Measurements from ENCODE around the gene LAMA5.

The LAMA5 gene

DNA sequence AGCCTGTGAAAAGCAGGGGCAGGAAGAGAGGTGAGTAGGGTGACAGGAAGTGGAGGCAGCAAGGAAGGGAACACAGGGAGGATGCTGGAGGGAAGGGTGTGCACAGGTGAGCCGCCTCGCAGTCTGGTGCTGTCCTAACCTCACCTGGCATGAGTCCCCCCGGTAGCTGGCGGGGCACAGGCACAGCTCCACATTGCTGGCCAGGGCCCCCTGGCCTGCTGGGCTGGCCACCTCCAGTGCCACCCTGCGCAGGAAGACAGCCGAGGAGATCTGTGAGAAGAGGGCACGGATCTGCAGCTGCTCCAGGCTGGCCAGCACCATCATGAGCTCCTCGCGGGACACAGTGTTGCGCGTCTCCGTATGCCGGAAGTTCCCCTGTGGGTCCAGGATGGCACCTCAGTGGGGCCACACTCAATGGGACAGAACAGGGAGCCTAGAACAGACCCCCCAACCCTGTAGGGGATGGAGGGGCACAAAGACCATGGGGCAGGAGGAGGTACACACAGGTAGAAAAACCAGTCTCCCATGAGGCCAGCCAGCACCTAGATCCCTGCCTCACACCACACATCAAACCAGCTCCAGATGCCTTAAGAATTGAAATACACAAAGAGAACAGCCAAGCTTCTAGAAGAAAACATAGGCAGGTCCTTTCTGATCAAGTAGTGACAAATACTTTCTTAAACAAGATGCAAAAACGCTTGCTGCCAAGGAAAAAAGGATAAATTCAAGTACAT is 41.8 kb downstream of the LAMA5 start:
- DNase-seq: no peak

DNA sequence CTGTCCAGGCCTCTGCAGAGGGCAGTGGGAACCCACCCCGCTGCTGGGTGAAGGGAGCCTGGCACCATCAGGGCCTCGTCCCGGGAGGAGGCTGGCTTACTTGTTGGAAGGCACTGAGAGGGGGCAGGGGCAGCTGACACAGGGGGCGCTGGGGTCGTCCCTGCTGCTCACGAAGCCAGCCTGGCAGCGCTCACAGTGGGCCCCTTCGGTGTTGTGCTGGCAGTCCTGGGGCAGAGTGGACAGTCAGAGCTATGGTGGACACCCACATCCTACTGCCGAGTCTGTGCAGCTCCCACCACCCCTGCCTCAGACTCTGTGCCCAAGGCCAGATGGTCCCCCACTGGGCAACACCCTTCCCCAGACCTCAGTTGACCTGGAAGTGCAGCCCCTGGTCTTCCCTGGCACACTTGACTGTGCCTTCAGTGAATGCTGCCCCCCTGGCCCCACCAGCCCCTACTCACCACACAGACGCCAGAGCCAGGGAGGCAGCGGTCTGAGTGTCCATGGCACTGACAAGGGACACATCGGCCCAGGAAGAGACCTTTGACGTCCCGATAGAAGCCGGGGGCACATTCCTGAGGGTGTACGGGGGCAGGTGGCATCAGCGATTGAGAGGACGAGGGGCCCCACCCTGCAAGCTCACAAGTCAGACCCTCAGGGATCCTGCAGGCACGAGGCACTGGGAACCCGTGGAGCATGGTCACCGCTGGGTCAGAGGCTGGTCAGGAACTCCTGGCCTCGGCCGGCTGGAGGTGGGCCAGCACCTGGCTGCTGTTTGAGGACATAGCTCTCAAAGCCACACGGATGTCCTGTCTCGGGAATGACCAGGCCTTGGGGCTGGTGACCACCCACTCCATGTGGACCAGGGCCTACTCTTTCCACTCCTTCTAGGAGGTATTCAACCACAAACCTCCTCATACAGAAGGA is 42.9 kb downstream of the LAMA5 start:
- DNase-seq: no peak

DNA sequence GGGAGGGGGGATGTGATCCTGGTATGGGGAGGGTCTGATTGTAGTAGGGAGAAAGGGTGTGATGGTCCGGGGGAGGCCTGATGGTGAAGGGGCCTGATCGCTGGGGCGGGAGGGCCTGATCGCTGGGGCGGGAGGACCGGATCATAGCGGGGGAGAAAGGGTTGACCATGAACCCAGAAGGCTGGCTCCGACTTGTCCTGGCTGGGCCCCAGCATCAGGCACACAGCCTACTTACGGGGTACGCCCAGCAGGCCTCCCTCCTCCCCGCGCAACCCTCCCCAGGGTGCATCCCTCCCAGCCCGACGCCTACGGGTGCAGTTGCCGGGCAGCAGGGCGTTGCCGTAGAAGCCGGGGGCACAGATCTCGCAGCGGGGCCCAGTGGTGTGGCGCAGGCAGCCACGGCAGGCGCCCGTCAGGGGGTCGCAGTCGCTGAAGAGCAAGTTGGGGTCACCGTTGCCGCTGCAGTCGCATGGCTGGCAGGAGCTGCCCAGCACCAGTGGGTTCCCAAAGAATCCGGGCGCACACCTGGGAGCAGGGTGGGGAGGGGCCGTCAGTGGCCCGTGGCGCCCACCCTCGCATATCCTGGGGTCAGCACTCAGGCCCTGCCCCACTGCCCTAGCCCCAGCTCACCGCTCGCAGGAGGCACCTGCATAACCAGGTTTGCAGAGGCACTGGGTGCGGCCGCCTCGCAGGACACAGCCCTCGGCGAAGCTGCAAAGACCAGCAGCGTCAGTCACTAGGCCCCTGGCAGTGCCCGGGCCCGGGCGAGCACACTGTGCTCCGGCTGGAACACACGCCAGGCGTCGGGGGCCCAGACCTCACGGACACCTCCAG is 43.7 kb downstream of the LAMA5 start:
- no peak for DNase-seq

DNA sequence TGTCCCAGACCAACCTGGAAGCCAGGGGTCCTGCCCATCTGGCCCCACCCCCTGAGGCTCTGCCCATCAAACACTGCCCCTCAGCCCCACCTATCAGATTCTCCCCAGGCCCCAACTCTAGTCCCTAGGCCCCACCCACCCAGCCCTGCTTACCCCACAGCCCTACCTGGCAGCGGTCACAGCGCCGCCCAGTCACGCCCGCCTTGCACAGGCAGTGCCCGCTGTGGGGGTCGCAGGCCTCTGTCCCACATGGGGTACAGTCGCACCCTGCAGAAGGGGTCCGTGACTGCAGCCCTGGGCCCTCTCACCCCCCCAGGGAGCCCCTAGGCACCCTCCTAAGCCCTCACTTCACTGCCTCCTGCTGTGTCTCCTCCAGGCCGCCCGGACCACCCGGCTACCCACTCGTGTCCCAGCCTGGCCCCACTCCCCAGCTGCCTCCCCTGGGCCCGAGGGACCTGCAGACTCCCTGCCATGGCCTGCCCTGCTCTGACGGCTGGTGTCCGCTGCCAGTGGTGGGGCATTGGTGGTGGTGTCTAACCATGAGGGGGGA is 44.5 kb downstream of the LAMA5 start:
- DNase-seq: no peak

DNA sequence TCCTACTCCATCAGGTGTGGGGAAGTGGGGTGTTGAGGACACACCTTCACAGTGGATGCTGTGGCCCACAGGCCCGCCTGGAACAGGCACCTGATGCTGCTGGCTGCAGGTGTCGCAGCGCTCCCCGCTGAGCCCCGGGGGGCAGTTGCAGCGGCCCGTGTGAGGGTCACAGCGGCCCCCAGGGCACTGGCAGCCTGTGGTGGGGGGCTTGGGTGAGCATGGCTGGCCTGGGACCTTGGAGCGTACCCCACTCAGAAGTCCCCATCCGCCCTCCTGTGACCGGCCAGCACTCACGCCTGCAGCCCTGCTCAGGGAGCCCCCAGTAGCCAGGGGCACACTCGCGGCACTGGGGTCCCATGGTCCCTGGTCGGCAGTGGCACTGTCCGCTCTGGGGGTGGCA is 45.1 kb downstream of the LAMA5 start:
- no peak for DNase-seq

DNA sequence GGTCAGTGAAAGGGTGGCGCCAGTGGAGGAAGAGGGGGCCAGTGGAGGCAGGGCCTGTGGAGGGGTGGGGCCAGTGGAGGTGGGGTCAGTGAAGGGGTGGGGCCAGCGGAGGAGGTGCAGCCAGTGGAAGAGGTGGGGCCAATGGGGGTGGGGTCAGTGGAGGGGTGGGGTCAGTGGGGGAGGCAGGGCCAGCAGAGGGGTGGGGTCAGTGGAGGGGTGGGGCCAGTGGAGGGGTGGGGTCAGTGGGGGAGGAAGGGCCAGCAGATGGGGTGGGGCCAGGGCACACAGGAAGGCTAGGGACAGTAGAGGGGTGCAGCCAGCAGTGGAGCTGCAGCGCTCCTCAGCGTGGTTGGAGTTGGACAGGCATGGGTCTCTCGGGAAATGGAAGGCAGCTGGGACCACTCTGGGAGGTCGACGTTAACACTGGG is 45.6 kb downstream of the LAMA5 start:
- DNase-seq: peak; percentile 58

DNA sequence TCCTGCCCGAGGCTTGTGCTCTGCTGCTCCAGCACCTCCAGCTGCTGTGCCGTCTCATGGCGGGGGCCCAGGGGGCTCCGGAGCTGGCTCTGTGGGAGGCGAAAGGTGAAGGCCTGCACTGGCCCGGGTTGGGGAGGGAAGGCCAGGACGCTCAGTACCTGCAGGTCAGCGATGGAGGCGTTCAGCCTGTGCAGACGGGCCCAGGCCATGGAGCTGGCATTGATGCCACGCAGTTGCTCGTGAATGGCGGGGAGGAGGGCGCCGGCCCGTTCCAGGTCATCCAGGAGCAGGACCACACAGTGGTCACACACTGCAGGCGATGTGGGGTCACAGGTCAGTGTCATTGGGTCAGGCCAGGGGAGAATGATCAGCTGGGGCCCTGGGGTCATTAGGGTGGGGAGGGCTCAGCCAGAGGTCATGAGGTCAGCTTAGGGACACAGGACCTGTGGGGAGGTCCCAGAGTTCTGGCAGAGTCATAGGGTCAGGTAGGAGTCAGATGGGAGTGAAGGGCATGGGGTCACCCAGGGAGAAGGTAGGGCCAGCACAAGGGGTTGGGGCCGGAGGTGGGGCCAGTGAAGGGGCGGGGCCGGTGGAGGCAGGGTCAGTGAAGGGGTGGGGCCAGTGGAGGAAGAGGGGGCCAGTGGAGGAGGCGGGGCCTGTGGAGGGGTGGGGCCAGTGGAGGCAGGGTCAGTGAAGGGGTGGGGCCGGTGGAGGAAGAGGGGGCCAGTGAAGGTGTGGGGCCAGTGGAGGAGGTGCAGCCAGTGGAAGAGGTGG is 46.3 kb downstream of the LAMA5 start:
- DNase-seq: peak; percentile 52

DNA sequence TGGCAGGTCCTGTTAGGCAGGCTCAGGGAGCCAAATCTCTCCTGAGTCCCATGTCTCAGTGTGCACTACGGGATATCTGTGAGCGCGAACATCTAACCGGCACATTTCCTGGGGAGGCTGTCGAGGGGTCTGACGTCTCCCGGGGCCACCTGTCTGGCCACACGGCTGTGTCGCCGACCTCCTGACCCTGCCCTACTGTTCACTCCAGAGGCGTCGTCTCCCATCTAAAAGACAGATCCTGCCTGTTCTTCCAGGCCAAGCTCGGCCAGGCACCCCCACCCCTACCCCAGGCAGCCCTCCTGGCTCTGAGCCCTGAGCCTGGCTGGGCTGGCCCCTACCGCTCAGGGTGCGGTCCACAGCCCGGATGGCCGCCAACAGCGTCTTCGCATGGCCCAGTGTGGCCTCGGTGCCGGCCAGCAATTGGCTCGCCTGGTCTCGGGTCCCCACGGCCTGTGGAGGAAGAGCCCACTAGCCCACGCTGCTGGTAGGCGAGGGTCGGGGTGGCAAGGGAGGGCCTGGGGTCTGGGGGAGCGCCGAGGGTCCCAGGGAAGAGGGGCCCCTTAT is 47.7 kb downstream of the LAMA5 start:
- DNase-seq: no peak

DNA sequence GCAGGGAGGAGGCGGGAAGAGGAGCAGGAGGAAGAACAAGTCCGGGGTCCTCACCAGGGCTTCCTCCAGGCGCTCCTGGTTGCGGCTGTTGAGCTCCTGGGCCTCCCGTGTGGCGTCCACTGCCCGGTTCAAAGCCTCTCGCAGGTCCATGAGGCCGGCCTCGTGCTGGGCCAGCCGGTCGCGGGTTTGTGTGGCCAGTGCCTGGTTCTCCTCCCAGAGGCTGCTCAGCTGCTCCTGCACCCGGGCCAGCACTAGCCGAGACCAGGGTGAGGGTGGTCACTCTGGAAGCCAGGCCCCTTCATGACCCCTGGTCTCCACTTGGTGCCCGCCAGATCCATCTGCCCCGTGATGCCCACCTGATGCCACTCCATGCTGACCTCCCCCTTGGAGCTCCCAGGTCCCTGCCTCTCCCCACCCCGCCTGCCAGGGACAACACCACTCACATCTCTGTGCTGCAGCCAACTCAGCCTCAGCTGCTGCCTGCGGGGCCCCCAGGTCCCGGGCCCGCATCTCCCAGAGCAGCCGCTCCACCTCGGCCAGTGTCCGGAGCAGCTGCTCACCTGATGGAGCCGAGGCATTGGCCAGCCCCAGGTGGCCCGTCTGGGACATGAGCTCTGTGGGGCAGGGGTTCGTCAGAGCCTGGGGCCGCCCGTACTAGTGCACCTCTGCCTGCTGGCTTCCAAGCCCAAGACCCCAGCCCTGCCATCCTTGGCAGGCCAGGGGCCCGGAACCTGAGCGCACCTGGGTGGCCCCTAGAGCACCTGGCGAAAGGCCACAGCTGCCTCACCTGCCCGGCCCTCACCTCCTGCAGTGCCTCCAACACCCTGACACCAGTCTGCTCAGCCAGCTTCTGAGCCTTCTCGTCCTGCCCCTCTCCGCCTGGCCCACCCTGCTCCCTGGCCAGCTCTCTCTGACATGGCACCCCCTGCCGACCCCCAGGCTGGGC is 48.4 kb downstream of the LAMA5 start:
- DNase-seq: no peak

DNA sequence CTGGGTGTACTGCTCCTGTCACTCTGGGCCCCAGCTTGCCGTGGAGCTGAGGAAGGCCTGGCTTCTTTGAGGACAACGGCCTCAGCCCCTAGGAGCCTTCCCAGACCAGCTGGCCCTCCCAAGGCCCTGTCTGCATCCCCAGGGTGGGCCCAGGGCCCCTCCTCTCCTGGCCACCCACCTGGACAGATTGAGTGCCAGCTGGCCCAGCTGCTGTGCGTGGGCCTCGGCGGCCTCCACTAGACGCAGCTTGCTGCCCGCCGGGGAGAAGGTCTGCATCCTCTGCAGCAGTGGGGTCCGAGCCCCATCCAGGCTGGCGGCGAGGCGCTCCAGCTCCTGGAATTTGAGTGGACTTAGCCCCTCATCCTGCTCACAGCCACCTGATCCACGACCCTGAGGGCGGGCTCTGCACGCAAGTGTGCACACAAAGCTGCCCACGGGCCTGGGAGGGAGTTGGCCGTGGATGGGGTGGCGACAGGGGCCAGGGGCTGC is 49.9 kb downstream of the LAMA5 start:
- DNase-seq: no peak

DNA sequence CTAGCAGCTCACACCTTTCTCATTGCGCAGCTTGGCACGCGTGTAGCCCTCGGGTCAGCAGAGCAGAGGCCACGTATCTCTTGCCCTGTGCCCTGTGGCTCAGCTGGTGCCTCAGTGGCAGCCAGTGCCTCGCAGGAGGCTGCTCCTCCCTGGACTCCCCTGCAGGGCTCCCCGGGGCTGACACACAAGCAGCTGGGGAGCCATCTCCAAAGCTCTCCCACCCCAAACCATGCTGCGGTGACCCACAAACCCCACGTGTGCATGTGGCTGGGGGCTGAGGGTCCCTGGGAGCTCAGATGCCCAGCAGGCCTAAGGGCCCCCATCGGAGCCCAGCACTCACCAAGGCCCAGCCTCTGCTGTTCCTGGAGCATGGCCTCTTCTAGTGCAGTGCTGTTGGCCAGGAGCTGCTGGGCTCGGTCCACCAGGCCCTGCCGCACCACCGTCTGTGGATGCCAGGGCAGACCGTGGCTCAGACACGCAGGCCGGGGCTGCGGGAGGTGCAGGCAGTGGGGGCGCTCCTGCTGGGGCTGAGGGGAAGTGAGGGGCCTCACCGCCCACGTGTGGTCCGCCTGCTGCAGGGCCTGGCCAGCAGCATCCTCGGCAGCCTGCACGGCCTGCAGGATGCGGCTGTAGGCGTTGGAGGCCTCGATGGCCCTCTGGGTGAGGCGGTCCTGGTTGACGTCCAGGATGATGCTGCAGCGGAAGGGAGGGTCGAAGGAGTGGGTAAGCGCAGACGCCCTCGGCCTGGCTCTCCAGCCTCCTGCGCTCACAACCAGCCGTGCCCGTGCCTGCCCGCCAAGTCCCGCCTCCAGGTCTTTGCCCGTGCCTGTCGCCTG is 50.6 kb downstream of the LAMA5 start:
- DNase-seq: no peak

DNA sequence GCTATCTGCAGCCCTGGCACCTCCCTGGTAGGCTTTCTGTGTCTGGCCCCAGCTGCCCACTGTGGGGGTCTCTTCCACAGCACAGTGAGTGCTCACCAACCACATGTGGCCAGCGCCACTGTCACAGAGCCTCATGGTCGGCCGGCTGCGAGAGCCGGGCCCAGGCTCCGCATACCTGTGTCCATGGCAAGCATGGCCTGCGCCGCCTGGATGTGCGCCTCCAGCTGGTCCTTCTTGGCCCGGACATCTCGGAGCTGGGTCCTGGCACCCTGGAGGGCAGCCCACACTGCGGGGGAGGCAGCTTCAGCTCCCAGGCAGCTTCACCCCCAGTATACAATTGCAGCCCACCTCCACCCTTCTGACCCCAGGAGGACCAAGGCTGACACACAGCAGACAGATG is 51.3 kb downstream of the LAMA5 start:
- no peak for DNase-seq

DNA sequence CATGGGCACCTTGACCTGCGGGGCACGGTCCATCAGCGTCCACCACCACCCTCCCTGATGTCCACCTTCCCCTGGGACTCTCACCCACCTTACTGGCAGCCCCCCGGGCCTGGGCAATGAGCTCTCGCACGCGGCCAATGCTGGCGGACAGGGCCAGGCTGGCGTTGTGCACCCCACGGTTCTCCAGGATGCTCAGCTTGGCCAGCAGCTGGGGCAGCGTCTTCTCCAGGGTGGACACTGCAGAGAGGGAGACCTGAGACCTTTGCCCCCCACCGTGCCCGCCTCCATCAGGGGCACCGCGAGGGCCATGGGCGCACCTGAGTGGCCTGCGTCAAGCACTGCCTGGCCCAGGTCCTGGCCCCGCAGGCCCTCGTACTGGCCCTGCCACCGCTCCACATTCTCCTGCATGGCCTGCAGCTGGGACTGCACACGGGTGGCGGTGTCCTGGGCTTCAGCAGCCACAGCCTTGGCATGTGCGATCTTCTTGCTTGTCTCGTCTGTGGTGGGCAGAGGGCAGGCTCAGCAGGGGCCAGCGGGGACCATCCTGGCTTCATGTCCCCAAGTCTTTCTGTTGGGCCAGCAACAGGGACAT is 52.3 kb downstream of the LAMA5 start:
- DNase-seq: no peak

DNA sequence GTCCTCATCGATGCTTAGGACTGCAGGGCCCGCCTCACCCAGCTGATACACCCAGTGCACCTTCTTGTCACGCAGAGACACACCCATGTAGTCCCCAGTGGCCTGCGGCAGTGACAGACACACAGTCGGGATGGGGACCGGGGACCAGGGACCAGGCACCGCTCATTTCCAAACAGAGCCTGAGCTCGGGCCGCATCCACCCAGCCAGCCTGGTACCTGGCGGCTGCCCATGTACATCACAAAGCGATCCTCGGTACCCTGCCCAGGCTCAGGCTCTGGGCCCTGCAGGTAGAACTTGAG is 52.8 kb downstream of the LAMA5 start:
- no peak for DNase-seq

DNA sequence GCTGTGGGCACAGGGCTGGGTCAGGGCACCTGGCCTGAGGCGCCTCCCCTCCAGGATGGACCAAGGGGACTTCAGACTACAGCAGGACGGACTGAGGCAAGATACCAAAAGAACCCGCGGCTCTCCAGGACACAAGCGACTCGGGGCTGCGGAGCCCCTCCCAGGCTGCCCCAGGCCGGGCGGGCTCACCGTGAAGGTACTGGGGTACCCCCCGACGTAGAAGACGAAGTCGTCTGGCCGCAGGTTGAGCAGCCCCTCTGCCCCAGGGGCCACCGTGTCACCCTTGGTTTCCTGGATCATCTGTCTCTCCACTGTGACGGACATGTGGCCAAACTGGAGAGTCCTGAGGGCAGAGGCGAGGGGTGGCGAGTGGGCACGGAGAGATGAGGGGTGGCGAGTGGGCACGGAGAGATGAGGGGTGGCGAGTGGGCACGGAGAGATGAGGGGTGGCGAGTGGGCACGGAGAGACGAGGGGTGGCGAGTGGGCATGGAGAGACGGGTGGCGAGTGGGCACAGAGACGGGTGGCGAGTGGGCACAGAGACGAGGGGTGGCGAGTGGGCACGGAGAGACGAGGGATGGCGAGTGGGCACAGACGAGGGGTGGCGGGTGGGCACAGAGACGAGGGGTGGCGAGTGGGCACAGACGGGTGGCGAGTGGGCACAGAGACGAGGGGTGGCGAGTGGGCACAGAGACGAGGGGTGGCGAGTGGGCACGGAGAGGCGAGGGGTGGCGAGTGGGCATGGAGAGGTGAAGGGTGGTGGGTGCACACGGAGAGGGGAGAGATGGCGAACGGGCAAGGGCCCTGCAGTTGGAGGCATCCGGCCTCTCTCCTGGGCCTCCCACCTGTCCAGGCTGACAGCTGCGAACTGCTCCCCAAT is 53.4 kb downstream of the LAMA5 start:
- no peak for DNase-seq

DNA sequence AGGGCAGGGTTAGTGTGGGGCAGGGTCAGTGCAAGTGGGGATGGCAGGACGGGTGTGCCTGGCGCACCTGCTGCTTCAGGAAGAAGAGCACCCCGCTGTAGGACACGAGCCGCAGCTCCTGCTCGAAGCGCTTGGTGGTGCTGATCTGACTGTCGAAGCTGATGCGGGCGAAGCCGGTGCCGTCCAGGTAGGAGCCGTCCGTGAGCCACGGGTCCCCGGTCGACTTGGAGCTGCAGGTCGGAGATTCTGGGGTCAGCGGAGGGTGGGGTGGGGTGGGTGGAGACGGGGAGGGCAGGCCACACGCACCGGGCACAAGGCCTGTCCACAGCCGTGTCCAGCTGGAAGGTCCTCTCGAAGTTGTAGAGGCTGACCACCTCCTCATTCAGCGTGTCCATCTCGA is 54.1 kb downstream of the LAMA5 start:
- no peak for DNase-seq

DNA sequence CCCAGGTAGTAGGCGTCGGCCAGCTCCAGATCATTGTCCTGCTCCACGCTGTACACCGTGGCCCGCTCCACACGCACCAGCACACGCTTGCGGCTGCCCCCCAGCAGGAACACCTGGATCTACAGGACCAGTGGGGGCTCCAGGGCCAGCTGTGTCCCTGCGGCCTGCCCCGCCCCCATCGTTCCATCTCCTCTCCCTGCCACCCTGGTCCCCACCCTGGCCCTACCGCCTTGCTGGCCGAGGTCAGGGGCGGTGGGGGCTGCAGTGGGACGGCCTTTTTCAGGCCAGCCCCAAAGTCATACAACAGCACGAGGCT is 54.5 kb downstream of the LAMA5 start:
- no peak for DNase-seq

Data from stimulated activated CD8-positive, alpha-beta memory T cell treated with anti-CD3 and anti-CD28 coated beads, Interleukin-4, amount 100 ng/mL, for 48 hours (primary cell).